NCI-H2029 treated with DMSO at 0.1 percent for 48 hours (cell line): ENCODE data around the gene MED15.
A peak's percentile ranks its signal among the peaks of the same experiment; 100 is the strongest.
"Not testable (repeated sequence)": the region's sequence is repeated elsewhere in the genome, so short reads cannot be mapped to it uniquely, and the experiment has no call there.

Source experiments
- DNase-seq: peaks from one replicate; lab custom pipeline; 2025; lab: John Stamatoyannopoulos, UW

MED15 gene

GRCh38 chr22:20507253-20508066 is at the start of gene MED15:
TSS of gene MED15 (plus strand) at chr22:20507610. CDS start at chr22:20507679, 69 bp downstream.
- peak; percentile 66 for DNase-seq

- no peak for DNase-seq
Observed at GRCh38 chr22:20458530-20459151, 48.8 kb upstream of the MED15 start.

- DNase-seq, result no peak
Observed at GRCh38 chr22:20459152-20459542, 48.3 kb upstream of the MED15 start.

- no peak for DNase-seq
Observed at GRCh38 chr22:20459862-20460261, 47.5 kb upstream of the MED15 start.

GRCh38 chr22:20463324-20464095 is 43.9 kb upstream of the MED15 start:
- no peak for DNase-seq

- no peak for DNase-seq
Observed at GRCh38 chr22:20464096-20464614, 43.3 kb upstream of the MED15 start.

- no peak for DNase-seq
Observed at GRCh38 chr22:20464912-20465758, 42.3 kb upstream of the MED15 start.

- DNase-seq, result no peak
Observed at GRCh38 chr22:20465759-20466077, 41.7 kb upstream of the MED15 start.

GRCh38 chr22:20466659-20467379 is 40.6 kb upstream of the MED15 start:
- no peak for DNase-seq

- DNase-seq, result no peak
Observed at GRCh38 chr22:20469110-20469868, 38.1 kb upstream of the MED15 start.

GRCh38 chr22:20470525-20470924 is 36.9 kb upstream of the MED15 start:
- not testable (repeated sequence) for DNase-seq

- no peak for DNase-seq
Observed at GRCh38 chr22:20471126-20471833, 36.1 kb upstream of the MED15 start.

- DNase-seq, result no peak
Observed at GRCh38 chr22:20472629-20473442, 34.6 kb upstream of the MED15 start.

GRCh38 chr22:20475115-20475436 is 32.3 kb upstream of the MED15 start:
- DNase-seq, result no peak

- DNase-seq, result not testable (repeated sequence)
Observed at GRCh38 chr22:20475569-20475968, 31.8 kb upstream of the MED15 start.

GRCh38 chr22:20478059-20478458 is 29.4 kb upstream of the MED15 start:
- not testable (repeated sequence) for DNase-seq

- DNase-seq, result no peak
Observed at GRCh38 chr22:20479612-20480196, 27.7 kb upstream of the MED15 start.

GRCh38 chr22:20483143-20483506 is 24.3 kb upstream of the MED15 start:
- not testable (repeated sequence) for DNase-seq

GRCh38 chr22:20483771-20484170 is 23.6 kb upstream of the MED15 start:
- DNase-seq, result no peak
